ENCODE results near the gene KRT33A. TPM values are rescaled to one million over a fixed set of nuclear protein-coding genes. Genes with fewer than 3 reads are reported as not detected.

The KRT33A gene
- total RNA-seq, 4 donors from 2014 or later = 0.21 to 2.7 (median 1.9) TPM; not detected in 1

GRCh38 chr17:41315814-41316445 lies 34.7 kb downstream of the KRT33A start:
- DNase-seq = no peak
- H3K9me3 ChIP-seq = peaks cover 0 to 6% (median 0%) of the 10 kb centered on the region in 3 donors
- H3K27ac ChIP-seq = no peak overlapping the region
- intact Hi-C loops (cut with DNase I) = no loop called here
- no peak overlapping the region for H3K4me3 ChIP-seq
- H3K36me3 ChIP-seq = no peaks in the 10 kb centered on the region
- H3K27me3 ChIP-seq = peaks cover 0 to 21% (median 0%) of the 10 kb centered on the region in 4 donors
- H3K4me1 ChIP-seq = no peaks in the 10 kb centered on the region
- WGBS, 2 donors = 68 to 79% methylated on average over 8 to 14 of the region's 17 CpGs
- no peak for TF ChIP-seq POLR2A (IDR thresholded peaks at IDR 0.05)
- TF ChIP-seq, protein P1, sequence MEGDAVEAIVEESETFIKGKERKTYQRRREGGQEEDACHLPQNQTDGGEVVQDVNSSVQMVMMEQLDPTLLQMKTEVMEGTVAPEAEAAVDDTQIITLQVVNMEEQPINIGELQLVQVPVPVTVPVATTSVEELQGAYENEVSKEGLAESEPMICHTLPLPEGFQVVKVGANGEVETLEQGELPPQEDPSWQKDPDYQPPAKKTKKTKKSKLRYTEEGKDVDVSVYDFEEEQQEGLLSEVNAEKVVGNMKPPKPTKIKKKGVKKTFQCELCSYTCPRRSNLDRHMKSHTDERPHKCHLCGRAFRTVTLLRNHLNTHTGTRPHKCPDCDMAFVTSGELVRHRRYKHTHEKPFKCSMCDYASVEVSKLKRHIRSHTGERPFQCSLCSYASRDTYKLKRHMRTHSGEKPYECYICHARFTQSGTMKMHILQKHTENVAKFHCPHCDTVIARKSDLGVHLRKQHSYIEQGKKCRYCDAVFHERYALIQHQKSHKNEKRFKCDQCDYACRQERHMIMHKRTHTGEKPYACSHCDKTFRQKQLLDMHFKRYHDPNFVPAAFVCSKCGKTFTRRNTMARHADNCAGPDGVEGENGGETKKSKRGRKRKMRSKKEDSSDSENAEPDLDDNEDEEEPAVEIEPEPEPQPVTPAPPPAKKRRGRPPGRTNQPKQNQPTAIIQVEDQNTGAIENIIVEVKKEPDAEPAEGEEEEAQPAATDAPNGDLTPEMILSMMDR (IDR thresholded peaks at IDR 0.05) = no peak

DNA sequence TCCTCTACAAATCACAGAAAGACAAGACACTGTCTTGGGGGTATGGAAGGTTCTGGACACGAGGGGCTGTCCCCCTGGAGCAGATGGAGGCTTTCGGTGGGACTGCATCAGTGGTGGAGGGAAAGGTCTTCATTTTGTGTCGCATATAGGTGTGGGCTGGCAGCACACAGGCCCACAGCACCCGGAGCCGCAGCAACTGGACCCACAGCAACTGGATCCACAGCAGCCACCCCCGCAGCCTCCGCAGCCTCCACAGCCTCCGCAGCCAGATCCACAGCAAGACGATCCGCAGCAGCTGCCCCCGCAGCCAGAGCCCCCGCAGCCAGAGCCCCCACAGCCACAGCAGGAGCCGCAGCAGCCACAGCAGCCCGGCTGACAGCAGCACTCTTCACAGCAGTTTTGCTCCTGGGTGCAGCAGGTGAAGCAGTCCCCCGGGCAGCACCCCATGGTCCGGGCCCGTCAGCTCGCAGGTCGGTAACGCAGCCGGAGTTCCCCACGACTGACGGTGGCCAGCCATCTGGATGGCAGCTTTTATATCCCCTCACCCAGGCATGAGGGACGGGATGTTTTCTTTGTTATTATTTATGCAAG lies 35.3 kb downstream of the KRT33A start, which contains the start of gene KRTAP17-1:
Gene KRTAP17-1 (minus strand): TSS at position 507 of the 591 bp plus-strand sequence. CDS start 60 bp downstream, at position 447.
- TF ChIP-seq POLR2A (IDR thresholded peaks at IDR 0.05) = no peak
- TF ChIP-seq, protein P1 (IDR thresholded peaks at IDR 0.05) = no peak
- Histone ChIP-seq H3K27me3 (peaks cover 0 to 21% (median 0%) of the 10 kb centered on the region in 4 donors), H3K9me3 (peaks cover 0 to 6% (median 0%) of the 10 kb centered on the region in 3 donors), H3K36me3 (no peaks in the 10 kb centered on the region), H3K4me3 (no peak within 1 kb of the TSS), H3K4me1 (no peaks in the 10 kb centered on the region), H3K27ac (no peak within 1 kb of the TSS)
- 68 to 91% methylated on average over 3 to 13 of the region's 24 CpGs for WGBS, 2 donors
- DNase-seq = no peak
- intact Hi-C loops (cut with DNase I) = no loop called here

- no peak overlapping the region for H3K4me3 ChIP-seq
- WGBS, 2 donors = 60 to 91% methylated on average over 1 of the region's 1 CpG
- no peak for DNase-seq
- intact Hi-C loops (cut with DNase I) = no loop called here
- no peak overlapping the region for H3K27ac ChIP-seq
- H3K9me3 ChIP-seq = no peaks in the 10 kb centered on the region
- H3K4me1 ChIP-seq = peaks cover 0 to 18% (median 0%) of the 10 kb centered on the region in 3 donors
- TF ChIP-seq, protein P1 (IDR thresholded peaks at IDR 0.05) = no peak
- no peak for TF ChIP-seq POLR2A (IDR thresholded peaks at IDR 0.05)
- H3K27me3 ChIP-seq = peaks cover 0 to 22% (median 0%) of the 10 kb centered on the region in 4 donors
- no peaks in the 10 kb centered on the region for H3K36me3 ChIP-seq
These were observed 39.5 kb downstream of the KRT33A start for GRCh38 chr17:41311111-41311510.

GRCh38 chr17:41308918-41309359 lies 41.7 kb downstream of the KRT33A start, which contains the start of gene KRTAP16-1:
KRTAP16-1 (minus strand) TSS chr17:41309309; CDS start chr17:41309253, 56 bp downstream.
- intact Hi-C loops (cut with DNase I) = no loop called here
- no peak for DNase-seq
- no peaks in the 10 kb centered on the region for H3K36me3 ChIP-seq
- H3K9me3 ChIP-seq = no peaks in the 10 kb centered on the region
- peak within 1 kb of the TSS in 3 of 4 donors; percentile 11 to 69 (median 55) for H3K27ac ChIP-seq
- peak within 1 kb of the TSS in 1 of 4 donors; percentile 25 for H3K4me3 ChIP-seq
- TF ChIP-seq, protein P1 (IDR thresholded peaks at IDR 0.05) = no peak
- no peak for TF ChIP-seq POLR2A (IDR thresholded peaks at IDR 0.05)
- peaks cover 0 to 18% (median 0%) of the 10 kb centered on the region in 3 donors for H3K4me1 ChIP-seq
- peaks cover 0 to 10% (median 0%) of the 10 kb centered on the region in 4 donors for H3K27me3 ChIP-seq
- WGBS, 2 donors = 64 to 75% methylated on average over 6 to 7 of the region's 7 CpGs
